Adrenal gland (tissue), 5 donors: ENCODE data around the gene TDRKH.

Experiments
- CTCF ChIP-seq, 6 experiments: fragments of 450-650 bp in 4 of 6; fragments of 200-600 bp in 2 of 6; sonication (generic) in 1 of 6; IDR thresholded peaks; 1 replicate in 5 of 6; 2 replicates in 1 of 6; pipeline versions ENCODE4 v1.5.1 to v1.8.0; 2016 to 2021; ENCODE audit warnings: antibody characterized with exemption in 6 of 6, mild to moderate bottlenecking in 2 of 6, moderate library complexity in 1 of 6
- POLR2A ChIP-seq, 2 donors: fragments of 450-650 bp; IDR thresholded peaks; one replicate each; pipeline ENCODE4 v1.6.1; 2017; ENCODE audit warnings: antibody characterized with exemption in 2 of 2, mild to moderate bottlenecking in 2 of 2, moderate library complexity in 1 of 2
- donor health status: DM: no; HTN: no; CAD: no.

GRCh38 chr1:151830055-151830454, 39.8 kb upstream of the TDRKH start:
- no peak for TF ChIP-seq POLR2A (IDR thresholded peaks at IDR 0.05)
- TF ChIP-seq CTCF (IDR thresholded peaks at IDR 0.05): no peak
